ENCODE measurements around the gene TCERG1L. TPM values are rescaled to one million over a fixed set of nuclear protein-coding genes. Genes with fewer than 3 reads are reported as not detected.

TCERG1L gene
- total RNA-seq, 1 experiment from 2014 or later: 1.5 TPM

- TF ChIP-seq, protein P1, sequence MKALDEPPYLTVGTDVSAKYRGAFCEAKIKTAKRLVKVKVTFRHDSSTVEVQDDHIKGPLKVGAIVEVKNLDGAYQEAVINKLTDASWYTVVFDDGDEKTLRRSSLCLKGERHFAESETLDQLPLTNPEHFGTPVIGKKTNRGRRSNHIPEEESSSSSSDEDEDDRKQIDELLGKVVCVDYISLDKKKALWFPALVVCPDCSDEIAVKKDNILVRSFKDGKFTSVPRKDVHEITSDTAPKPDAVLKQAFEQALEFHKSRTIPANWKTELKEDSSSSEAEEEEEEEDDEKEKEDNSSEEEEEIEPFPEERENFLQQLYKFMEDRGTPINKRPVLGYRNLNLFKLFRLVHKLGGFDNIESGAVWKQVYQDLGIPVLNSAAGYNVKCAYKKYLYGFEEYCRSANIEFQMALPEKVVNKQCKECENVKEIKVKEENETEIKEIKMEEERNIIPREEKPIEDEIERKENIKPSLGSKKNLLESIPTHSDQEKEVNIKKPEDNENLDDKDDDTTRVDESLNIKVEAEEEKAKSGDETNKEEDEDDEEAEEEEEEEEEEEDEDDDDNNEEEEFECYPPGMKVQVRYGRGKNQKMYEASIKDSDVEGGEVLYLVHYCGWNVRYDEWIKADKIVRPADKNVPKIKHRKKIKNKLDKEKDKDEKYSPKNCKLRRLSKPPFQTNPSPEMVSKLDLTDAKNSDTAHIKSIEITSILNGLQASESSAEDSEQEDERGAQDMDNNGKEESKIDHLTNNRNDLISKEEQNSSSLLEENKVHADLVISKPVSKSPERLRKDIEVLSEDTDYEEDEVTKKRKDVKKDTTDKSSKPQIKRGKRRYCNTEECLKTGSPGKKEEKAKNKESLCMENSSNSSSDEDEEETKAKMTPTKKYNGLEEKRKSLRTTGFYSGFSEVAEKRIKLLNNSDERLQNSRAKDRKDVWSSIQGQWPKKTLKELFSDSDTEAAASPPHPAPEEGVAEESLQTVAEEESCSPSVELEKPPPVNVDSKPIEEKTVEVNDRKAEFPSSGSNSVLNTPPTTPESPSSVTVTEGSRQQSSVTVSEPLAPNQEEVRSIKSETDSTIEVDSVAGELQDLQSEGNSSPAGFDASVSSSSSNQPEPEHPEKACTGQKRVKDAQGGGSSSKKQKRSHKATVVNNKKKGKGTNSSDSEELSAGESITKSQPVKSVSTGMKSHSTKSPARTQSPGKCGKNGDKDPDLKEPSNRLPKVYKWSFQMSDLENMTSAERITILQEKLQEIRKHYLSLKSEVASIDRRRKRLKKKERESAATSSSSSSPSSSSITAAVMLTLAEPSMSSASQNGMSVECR (CRISPR knock-in tag; IDR thresholded peaks at IDR 0.05; ENCODE audit: borderline replicate concordance): no peak
- TF ChIP-seq TEAD1 (CRISPR knock-in tag; IDR thresholded peaks at IDR 0.05) (no peak), E2F1 (CRISPR knock-in tag; IDR thresholded peaks at IDR 0.05) (no peak)
These were observed 151.2 kb downstream of the TCERG1L start (continued) for GRCh38 chr10:131160219-131160875.

DNA sequence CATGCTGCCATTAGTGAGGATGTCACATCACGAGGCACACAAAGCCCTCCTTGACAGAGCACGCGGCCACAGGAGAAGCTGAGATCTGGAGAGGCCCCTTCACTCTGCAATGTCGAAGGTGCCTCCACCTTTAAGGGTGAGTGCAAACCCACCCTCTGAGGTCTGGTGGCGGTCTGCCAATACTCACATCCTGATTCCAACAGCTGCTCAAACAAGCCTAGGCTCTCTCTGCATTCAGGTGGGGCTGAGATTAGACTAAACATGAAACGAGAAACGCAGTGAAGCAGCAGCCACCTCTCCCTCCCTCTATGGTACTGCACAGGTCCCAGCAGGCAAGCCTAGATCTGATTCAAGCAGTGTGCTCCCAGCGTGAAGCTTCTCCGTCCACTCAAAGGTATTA, 151.8 kb downstream of the TCERG1L start:
- Mint-ChIP-seq H3K9me3 (peaks cover 60% of the 10 kb centered on the region), H3K27me3 (ENCODE audit: low read depth) (peaks cover 7% of the 10 kb centered on the region), H3K36me3 (peaks cover 68% of the 10 kb centered on the region), H3K27ac (no peak overlapping the region), H3K4me3 (no peak overlapping the region), H3K4me1 (no peaks in the 10 kb centered on the region)
- CTCF ChIA-PET: no interaction called here
- TF ChIP-seq, protein P2, sequence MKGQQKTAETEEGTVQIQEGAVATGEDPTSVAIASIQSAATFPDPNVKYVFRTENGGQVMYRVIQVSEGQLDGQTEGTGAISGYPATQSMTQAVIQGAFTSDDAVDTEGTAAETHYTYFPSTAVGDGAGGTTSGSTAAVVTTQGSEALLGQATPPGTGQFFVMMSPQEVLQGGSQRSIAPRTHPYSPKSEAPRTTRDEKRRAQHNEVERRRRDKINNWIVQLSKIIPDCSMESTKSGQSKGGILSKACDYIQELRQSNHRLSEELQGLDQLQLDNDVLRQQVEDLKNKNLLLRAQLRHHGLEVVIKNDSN (CRISPR knock-in tag; IDR thresholded peaks at IDR 0.05): no peak
- TF ChIP-seq PRRX2 (CRISPR knock-in tag; IDR thresholded peaks at IDR 0.05) (no peak), NR2C2 (CRISPR knock-in tag; IDR thresholded peaks at IDR 0.05) (no peak), TEAD1 (CRISPR knock-in tag; IDR thresholded peaks at IDR 0.05) (no peak), ZNF416 (CRISPR knock-in tag; IDR thresholded peaks at IDR 0.05) (no peak), ZNF532 (CRISPR knock-in tag; IDR thresholded peaks at IDR 0.05; ENCODE audit: borderline replicate concordance) (no peak)
- TF ChIP-seq, protein P1 (CRISPR knock-in tag; IDR thresholded peaks at IDR 0.05; ENCODE audit: borderline replicate concordance): no peak
- POLR2A ChIA-PET: no interaction called here
- no peak for DNase-seq (ENCODE audit: low spot score)
- no peak for ATAC-seq

All from WTC11 (cell line).